Retinal pigment epithelial cell (primary cell): Measurements from ENCODE around the gene SCGB2A2.

ENCODE experiments used
- DNase-seq: peaks from one replicate; pipeline ENCODE4 v3.0.0-alpha.2; 2010; ENCODE audit warnings: low read depth
- H3K4me3 ChIP-seq: 2 replicates; pipeline ENCODE4 v1.5.1; 2011; ENCODE audit warnings: mild to moderate bottlenecking, low read length, control low read depth, moderate library complexity
- TF ChIP-seq, protein P1 (sequence below): conservative IDR thresholded peaks from 2 replicates; pipeline ENCODE4 v1.5.1; 2011; ENCODE audit warnings: low read depth, low read length, control low read depth, inconsistent platforms

Gene SCGB2A2

DNA sequence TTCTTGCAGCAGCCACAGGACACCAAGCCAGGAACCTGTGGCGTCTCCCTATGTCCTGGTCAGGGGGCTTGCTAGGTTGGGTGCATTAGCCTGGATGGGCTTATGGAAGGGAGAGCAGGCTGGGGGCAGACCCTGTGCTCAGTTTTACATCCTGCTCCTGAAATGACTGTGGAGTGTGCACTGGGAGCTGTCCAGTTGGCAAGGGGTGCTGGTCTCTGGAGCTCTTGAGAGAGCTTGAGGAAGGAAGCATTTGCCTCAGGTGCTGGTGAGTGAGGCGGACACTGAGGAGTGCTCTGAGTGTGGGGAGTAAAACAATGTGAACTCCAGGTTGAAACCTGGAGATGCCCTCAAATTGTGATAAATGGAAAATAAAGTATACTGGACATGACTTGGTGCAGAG is 25.5 kb downstream of the SCGB2A2 start:
- TF ChIP-seq, protein P1, sequence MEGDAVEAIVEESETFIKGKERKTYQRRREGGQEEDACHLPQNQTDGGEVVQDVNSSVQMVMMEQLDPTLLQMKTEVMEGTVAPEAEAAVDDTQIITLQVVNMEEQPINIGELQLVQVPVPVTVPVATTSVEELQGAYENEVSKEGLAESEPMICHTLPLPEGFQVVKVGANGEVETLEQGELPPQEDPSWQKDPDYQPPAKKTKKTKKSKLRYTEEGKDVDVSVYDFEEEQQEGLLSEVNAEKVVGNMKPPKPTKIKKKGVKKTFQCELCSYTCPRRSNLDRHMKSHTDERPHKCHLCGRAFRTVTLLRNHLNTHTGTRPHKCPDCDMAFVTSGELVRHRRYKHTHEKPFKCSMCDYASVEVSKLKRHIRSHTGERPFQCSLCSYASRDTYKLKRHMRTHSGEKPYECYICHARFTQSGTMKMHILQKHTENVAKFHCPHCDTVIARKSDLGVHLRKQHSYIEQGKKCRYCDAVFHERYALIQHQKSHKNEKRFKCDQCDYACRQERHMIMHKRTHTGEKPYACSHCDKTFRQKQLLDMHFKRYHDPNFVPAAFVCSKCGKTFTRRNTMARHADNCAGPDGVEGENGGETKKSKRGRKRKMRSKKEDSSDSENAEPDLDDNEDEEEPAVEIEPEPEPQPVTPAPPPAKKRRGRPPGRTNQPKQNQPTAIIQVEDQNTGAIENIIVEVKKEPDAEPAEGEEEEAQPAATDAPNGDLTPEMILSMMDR = no peak
- peak; percentile 6 for DNase-seq

DNA sequence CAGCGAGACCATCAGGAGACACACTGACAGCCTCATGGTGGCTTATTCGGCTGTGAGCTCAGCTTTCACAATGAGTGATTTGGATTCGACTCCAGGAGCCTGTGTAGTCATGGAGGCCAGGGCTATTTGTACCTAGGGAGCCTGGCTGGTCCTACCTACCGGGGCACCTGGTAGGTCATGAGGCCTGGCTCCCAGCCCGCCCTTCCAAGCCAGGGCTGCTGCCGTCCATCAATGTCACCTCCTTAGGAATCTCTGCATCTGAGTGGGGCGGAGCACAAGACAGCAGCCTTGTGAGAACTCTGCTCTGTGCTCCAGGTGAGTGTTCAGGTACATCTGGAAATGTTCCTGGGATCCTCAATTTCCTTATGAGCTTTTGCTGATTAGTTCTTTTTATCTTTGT is 29.0 kb downstream of the SCGB2A2 start, which contains the start of gene SCGB1D4:
SCGB1D4 (minus strand) TSS at position 101 of the 400 bp plus-strand sequence; CDS start at position 36, 65 bp downstream.
- TF ChIP-seq, protein P1 = no peak
- DNase-seq = no peak
- no peak within 1 kb of the TSS for H3K4me3 ChIP-seq

More for the DNA sequence above, 25.5 kb downstream of the SCGB2A2 start:
- no peak overlapping the region for H3K4me3 ChIP-seq

DNA sequence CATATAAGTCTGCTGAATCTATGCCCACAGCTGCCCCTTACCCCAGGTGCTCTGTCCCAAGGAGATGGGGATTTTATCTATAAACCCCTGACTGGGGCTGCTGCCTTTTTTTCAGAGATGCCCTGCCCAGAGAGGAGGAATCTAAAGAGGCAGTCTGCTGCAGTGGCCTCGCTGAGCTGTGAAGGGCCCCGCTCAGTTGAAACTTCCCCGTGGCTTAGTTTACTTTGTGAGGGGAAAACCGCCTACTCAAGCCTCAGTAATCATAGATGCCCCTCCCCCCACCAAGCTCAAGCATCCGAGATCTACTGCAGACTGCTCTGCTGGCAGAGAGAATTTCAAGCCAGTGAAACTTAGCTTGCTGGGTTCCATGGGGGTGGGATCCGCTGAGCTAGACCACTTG is 36.3 kb downstream of the SCGB2A2 start:
- TF ChIP-seq, protein P1 = no peak

DNA sequence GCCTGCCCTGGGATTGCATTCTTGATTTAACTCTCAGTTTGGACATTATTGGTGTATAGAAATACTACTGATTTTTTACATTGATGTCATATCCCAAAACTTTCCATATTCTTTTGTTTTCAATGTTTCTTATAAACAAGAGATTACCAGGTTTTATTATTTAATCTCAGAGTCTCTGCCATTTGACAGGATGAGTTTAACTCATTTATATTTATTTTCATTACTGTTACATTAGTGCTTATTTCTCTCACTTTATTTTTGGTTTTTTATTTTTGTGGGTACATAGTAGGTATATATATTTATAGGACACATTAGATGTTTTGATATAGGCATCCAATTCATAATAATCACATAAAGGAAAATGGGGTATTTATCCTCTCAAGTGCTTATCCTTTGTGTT is 38.0 kb downstream of the SCGB2A2 start:
- DNase-seq = no peak
- TF ChIP-seq, protein P1 = no peak
- no peak overlapping the region for H3K4me3 ChIP-seq

More for the DNA sequence above, 36.3 kb downstream of the SCGB2A2 start:
- no peak overlapping the region for H3K4me3 ChIP-seq
- DNase-seq = no peak

DNA sequence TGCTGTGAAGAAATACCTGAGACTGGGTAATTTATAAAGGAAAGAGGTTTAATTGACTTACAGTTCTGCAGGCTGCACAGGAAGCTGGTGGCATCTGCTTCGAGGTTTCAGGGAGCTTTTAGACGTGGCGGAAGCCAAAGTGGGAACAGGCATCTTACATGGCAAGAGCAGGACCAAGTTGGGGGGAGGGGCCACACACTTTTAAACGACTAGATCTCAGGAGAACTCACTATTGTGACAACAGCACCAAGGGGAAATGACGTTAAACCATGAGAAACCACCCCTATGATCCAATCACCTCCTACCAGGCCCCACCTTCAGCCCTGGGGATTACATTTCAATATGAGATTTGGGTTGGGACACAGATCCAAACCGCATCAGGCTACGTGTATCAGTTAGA is 40.0 kb downstream of the SCGB2A2 start:
- no peak for DNase-seq
- TF ChIP-seq, protein P1 = no peak

DNA sequence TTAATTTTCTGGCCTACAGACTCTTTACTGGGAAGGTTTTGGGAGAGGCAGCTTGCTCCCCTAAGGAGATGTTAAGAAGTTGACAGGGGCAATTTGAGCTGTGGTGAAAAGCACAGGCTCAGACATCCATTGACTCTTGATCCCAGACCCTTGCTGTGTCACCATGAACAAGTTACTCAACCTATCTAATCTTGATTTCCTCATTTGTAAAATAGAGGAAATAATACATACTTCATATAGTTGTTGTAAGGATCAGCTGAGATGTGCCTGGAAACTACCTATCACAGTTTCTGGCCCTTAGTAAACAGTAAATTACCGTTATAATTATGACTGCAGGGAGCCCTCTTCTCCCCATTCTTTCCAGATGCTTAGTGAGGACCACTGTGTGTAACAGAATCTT is 45.5 kb downstream of the SCGB2A2 start:
- no peak for DNase-seq
- TF ChIP-seq, protein P1 = no peak
- H3K4me3 ChIP-seq = no peak overlapping the region

More for the DNA sequence above, 40.0 kb downstream of the SCGB2A2 start:
- H3K4me3 ChIP-seq = no peak overlapping the region

DNA sequence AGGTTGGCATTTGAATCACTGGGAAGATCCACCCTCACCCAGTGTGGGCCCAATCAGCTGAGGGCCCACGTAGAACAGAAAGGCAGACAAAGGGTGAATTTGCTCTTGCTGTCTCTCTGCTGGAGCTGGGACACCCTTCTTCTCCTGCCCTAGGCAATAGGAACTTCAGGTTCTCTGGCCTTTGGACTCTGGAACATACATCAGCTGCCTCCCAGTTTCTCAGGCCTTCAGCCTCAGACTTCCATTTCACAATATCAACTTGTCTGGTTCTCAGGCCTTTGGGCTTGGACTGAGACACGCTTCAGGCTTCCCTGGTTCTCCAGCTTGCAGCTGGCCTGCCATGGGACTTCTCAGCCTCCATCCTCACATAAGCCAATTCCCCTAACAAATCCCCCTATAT is 52.6 kb downstream of the SCGB2A2 start:
- TF ChIP-seq, protein P1 = no peak
- DNase-seq = no peak
- no peak overlapping the region for H3K4me3 ChIP-seq
